ENCODE measurements around the gene SHISA2. TPM values are rescaled to one million over a fixed set of nuclear protein-coding genes. Genes with fewer than 3 reads are reported as not detected.

SHISA2 gene
- total RNA-seq, 1 donor from 2014 or later: 19.0 TPM

GRCh38 chr13:26052337-26052736 lies 521 bp upstream of the SHISA2 start:
- Histone ChIP-seq H3K36me3 (no peaks in the 10 kb centered on the region), H3K4me3 (peak overlapping the region; percentile 58), H3K27me3 (ENCODE audit: low read depth) (peaks cover 37% of the 10 kb centered on the region), H3K4me1 (peaks cover 9% of the 10 kb centered on the region), H3K27ac (no peak overlapping the region), H3K9me3 (no peaks in the 10 kb centered on the region)
- ATAC-seq (no peak), DNase-seq (no peak)
- no peak for TF ChIP-seq CTCF (IDR thresholded peaks at IDR 0.05)
- intact Hi-C loops (cut with DNase I): no loop called here

DNA sequence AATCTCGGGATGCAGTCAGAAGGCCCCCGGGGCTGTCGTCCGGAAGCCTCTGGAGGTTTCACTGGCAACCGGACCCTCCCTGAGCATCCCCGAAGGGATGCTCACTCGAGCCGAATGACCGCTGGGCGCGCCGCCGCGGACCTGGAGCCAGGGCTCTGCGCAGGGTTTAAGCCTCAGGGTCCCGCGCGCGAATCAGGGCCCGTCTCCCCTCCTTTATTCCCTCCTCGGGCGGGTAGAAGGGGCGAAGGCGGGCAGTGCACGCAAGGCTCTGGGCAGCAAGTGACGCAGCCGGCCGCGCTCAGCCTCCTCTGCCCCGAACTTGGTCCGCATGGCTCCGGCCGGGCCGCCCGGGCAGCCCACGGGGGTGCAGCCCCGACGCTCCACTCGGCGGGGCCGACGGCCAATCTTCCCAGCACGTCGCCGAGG lies 572 bp downstream of the SHISA2 start:
- peak overlapping the region; percentile 6 for H3K27ac ChIP-seq
- no peak for TF ChIP-seq CTCF (IDR thresholded peaks at IDR 0.05)
- peaks cover 9% of the 10 kb centered on the region for H3K4me1 ChIP-seq
- intact Hi-C loops (cut with DNase I): no loop called here
- peaks cover 37% of the 10 kb centered on the region for H3K27me3 ChIP-seq (ENCODE audit: low read depth)
- peak overlapping the region; percentile 58 for H3K4me3 ChIP-seq
- H3K36me3 ChIP-seq: no peaks in the 10 kb centered on the region
- H3K9me3 ChIP-seq: no peaks in the 10 kb centered on the region
- DNase-seq (no peak), ATAC-seq (peak; percentile 57 to 65)

DNA sequence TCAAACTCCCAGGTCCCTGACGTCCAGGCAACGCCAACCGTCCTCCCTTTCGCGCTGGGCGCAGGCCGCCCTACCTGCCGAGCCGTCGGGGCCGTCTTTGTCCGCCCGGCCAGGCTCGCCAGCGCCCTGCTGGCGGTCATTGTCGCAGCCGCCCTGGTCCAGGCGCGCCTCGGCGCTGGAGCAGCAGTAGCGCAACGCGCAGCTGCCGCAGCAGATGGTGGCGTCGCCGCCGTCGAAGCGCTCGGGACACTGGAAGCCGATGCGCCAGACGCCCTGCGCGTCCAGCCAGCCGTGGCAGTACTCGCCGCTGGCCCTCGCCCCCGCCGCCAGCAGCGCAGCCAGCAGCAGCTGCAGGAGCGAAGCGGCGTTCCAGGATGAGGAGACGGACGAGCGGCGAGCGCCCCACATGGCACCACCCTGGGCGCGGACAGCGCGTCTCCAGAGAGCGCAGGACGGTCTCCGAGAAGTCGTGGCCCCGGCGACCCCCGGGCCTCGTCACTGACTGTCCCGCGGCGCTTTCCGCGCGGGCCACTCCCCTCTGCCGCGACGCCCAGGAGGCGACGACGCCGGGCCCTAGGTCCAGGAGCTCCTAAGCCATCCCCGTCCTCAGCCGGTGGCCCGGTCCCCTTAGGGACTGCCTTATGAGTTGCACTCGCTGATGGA lies 1.1 kb downstream of the SHISA2 start:
- H3K4me1 ChIP-seq: peaks cover 9% of the 10 kb centered on the region
- no peaks in the 10 kb centered on the region for H3K9me3 ChIP-seq
- H3K27ac ChIP-seq: no peak overlapping the region
- ATAC-seq: peak; percentile 67
- H3K36me3 ChIP-seq: no peaks in the 10 kb centered on the region
- peaks cover 37% of the 10 kb centered on the region for H3K27me3 ChIP-seq (ENCODE audit: low read depth)
- peak overlapping the region; percentile 58 for H3K4me3 ChIP-seq
- intact Hi-C loops (cut with DNase I): no loop called here
- DNase-seq: peak; percentile 52
- no peak for TF ChIP-seq CTCF (IDR thresholded peaks at IDR 0.05)

GRCh38 chr13:26048741-26049140 lies 3.1 kb downstream of the SHISA2 start:
- Histone ChIP-seq H3K27me3 (ENCODE audit: low read depth) (peaks cover 37% of the 10 kb centered on the region), H3K4me3 (peak overlapping the region; percentile 58), H3K9me3 (no peaks in the 10 kb centered on the region), H3K4me1 (peaks cover 9% of the 10 kb centered on the region), H3K36me3 (no peaks in the 10 kb centered on the region), H3K27ac (no peak overlapping the region)
- no peak for DNase-seq
- intact Hi-C loops (cut with DNase I): no loop called here
- no peak for ATAC-seq
- TF ChIP-seq CTCF (IDR thresholded peaks at IDR 0.05): no peak

DNA sequence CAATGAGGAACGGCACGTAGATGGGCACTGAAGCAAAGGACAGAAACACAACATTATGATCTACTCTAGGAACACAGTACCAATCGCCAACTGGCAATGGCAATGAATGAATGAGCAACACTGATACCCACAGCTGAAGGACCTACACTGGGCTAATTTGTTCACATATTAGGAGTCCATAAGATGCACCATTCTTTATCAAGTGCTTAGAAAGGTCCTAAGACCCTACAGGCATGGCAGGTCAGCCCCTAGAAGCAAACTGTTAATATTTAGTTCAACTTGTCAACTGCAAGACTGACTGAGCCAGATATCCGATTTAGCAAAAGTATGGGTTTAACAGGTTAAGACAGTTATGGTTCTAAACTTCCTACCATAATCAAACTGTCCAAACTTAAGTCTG lies 4.8 kb downstream of the SHISA2 start:
- DNase-seq: no peak
- no peak for TF ChIP-seq CTCF (IDR thresholded peaks at IDR 0.05)
- Histone ChIP-seq H3K4me3 (no peak overlapping the region), H3K36me3 (no peaks in the 10 kb centered on the region), H3K9me3 (no peaks in the 10 kb centered on the region), H3K27ac (no peak overlapping the region), H3K4me1 (peaks cover 9% of the 10 kb centered on the region), H3K27me3 (ENCODE audit: low read depth) (peaks cover 33% of the 10 kb centered on the region)
- intact Hi-C loops (cut with DNase I): no loop called here
- ATAC-seq: no peak

Data from lower lobe of right lung (tissue), 2 donors.